Progenitor cell of endocrine pancreas (in vitro differentiated cells): Measurements from ENCODE around the gene DCTN2. TPM values are rescaled to one million over a fixed set of nuclear protein-coding genes. Genes with fewer than 3 reads are reported as not detected.

ENCODE experiments used
- DNase-seq: peaks from one replicate; pipeline ENCODE4 v3.0.0; 2021; ENCODE audit warnings: low spot score; ENCODE audit not compliant: unreplicated experiment
- H3K27ac Mint-ChIP-seq: 2 replicates; pipeline ENCODE4 v1.8.0; 2021; ENCODE audit warnings: mild to moderate bottlenecking, moderate library complexity, mixed read lengths
- H3K27me3 Mint-ChIP-seq: 2 replicates; pipeline ENCODE4 v1.8.0; 2021; ENCODE audit warnings: mixed read lengths
- H3K36me3 Mint-ChIP-seq: 2 replicates; pipeline ENCODE4 v1.8.0; 2022; ENCODE audit warnings: mixed read lengths; ENCODE audit not compliant: insufficient read depth
- H3K4me1 Mint-ChIP-seq: 2 replicates; pipeline ENCODE4 v1.8.0; 2021; ENCODE audit warnings: low read depth, mixed read lengths
- H3K4me3 Mint-ChIP-seq: 2 replicates; pipeline ENCODE4 v1.8.0; 2021; ENCODE audit warnings: low read depth, mild to moderate bottlenecking, moderate library complexity, mixed read lengths
- H3K9me3 Mint-ChIP-seq: 2 replicates; pipeline ENCODE4 v1.8.0; 2021; ENCODE audit warnings: low read depth, mixed read lengths
- CTCF ChIP-seq: fragments of 200-600 bp; sonication (generic); IDR thresholded peaks from one replicate; pipeline ENCODE4 v1.5.0; 2021; ENCODE audit warnings: antibody characterized with exemption, mild to moderate bottlenecking; ENCODE audit not compliant: unreplicated experiment
- total RNA-seq: library from RNA; stranded (reverse); gene quantifications from 2 replicates; pipeline ENCODE4 v1.2.1, GENCODE V29; 2021

Gene DCTN2
- total RNA-seq, 1 donor from 2014 or later: 144 TPM

GRCh38 chr12:57530396-57531142, 16.4 kb downstream of the DCTN2 start:
- H3K27me3 Mint-ChIP-seq: no peaks in the 10 kb centered on the region
- DNase-seq: no peak
- TF ChIP-seq CTCF: no peak
- peaks cover 25% of the 10 kb centered on the region for H3K36me3 Mint-ChIP-seq
- H3K4me3 Mint-ChIP-seq: no peak overlapping the region
- no peak overlapping the region for H3K27ac Mint-ChIP-seq
- H3K9me3 Mint-ChIP-seq: no peaks in the 10 kb centered on the region
- no peaks in the 10 kb centered on the region for H3K4me1 Mint-ChIP-seq

GRCh38 chr12:57529831-57530230, 17.2 kb downstream of the DCTN2 start:
- TF ChIP-seq CTCF: no peak
- peaks cover 21% of the 10 kb centered on the region for H3K36me3 Mint-ChIP-seq
- no peaks in the 10 kb centered on the region for H3K9me3 Mint-ChIP-seq
- DNase-seq: no peak
- H3K27ac Mint-ChIP-seq: no peak overlapping the region
- H3K27me3 Mint-ChIP-seq: no peaks in the 10 kb centered on the region
- H3K4me3 Mint-ChIP-seq: no peak overlapping the region
- peaks cover 2% of the 10 kb centered on the region for H3K4me1 Mint-ChIP-seq

- Mint-ChIP-seq H3K27ac (no peak overlapping the region), H3K27me3 (no peaks in the 10 kb centered on the region), H3K4me3 (no peak overlapping the region), H3K4me1 (peaks cover 9% of the 10 kb centered on the region), H3K9me3 (no peaks in the 10 kb centered on the region), H3K36me3 (peaks cover 17% of the 10 kb centered on the region)
- no peak for TF ChIP-seq CTCF
- no peak for DNase-seq
Measured at GRCh38 chr12:57528831-57529555, 18.0 kb downstream of the DCTN2 start.

GRCh38 chr12:57528176-57528575, 18.8 kb downstream of the DCTN2 start:
- no peak overlapping the region for H3K4me3 Mint-ChIP-seq
- no peak overlapping the region for H3K27ac Mint-ChIP-seq
- H3K9me3 Mint-ChIP-seq: no peaks in the 10 kb centered on the region
- H3K4me1 Mint-ChIP-seq: peaks cover 17% of the 10 kb centered on the region
- peaks cover 15% of the 10 kb centered on the region for H3K36me3 Mint-ChIP-seq
- DNase-seq: no peak
- TF ChIP-seq CTCF: no peak
- no peaks in the 10 kb centered on the region for H3K27me3 Mint-ChIP-seq

- Mint-ChIP-seq H3K36me3 (peaks cover 10% of the 10 kb centered on the region), H3K27ac (no peak overlapping the region), H3K4me3 (no peak overlapping the region), H3K4me1 (peaks cover 18% of the 10 kb centered on the region), H3K27me3 (no peaks in the 10 kb centered on the region), H3K9me3 (no peaks in the 10 kb centered on the region)
- DNase-seq: no peak
- no peak for TF ChIP-seq CTCF
Measured at GRCh38 chr12:57527184-57527583, 19.8 kb downstream of the DCTN2 start.
